H7 (cell line): ENCODE measurements around the gene FRY. TPM values are rescaled to one million over a fixed set of nuclear protein-coding genes. Genes with fewer than 3 reads are reported as not detected.

Source experiments
- DNase-seq: peaks from one replicate; pipeline ENCODE4 v3.0.0; 2012
- H3K27me3 ChIP-seq: 2 replicates; pipeline ENCODE4 v1.6.0; 2011; ENCODE audit warnings: mild to moderate bottlenecking, low read length; ENCODE audit not compliant: control insufficient read depth, insufficient read depth
- H3K36me3 ChIP-seq: replicated peaks from 2 replicates; pipeline ENCODE4 v1.5.1; 2011; ENCODE audit warnings: low read length; ENCODE audit not compliant: control insufficient read depth, insufficient read depth
- H3K4me3 ChIP-seq: 2 replicates; pipeline ENCODE4 v1.5.1; 2011; ENCODE audit warnings: low read depth, mild to moderate bottlenecking, control low read depth, low read length, moderate library complexity; ENCODE audit not compliant: insufficient read depth
- total RNA-seq: library from RNA; depleted of rRNA; stranded (reverse); fragments of >200 nt; shearing (Covaris generic); gene quantifications from 2 replicates; pipeline ENCODE4 v1.2.3, GENCODE V29; 2014

FRY gene
- total RNA-seq, 1 experiment from 2014 or later, result 0.35 TPM

DNA sequence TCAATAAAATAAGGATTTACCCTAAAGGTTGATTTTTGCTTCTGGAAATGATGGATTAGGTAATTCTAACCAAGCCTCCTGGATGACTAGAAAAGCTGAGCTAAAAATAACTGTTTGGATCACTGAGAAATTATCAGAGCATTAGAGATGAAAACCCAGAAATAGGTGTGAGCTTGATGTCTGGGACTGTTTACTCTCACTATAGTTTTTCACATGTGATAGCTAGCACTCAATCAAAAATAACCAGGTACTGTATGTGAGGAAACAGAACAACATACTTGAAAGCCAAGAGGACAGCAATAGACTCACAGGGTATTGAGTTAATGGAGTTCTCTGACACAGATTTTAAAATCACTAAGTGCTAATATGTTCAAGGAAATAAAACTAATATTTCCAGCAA is 274.1 kb downstream of the FRY start:
- no peaks in the 10 kb centered on the region for H3K36me3 ChIP-seq

DNA sequence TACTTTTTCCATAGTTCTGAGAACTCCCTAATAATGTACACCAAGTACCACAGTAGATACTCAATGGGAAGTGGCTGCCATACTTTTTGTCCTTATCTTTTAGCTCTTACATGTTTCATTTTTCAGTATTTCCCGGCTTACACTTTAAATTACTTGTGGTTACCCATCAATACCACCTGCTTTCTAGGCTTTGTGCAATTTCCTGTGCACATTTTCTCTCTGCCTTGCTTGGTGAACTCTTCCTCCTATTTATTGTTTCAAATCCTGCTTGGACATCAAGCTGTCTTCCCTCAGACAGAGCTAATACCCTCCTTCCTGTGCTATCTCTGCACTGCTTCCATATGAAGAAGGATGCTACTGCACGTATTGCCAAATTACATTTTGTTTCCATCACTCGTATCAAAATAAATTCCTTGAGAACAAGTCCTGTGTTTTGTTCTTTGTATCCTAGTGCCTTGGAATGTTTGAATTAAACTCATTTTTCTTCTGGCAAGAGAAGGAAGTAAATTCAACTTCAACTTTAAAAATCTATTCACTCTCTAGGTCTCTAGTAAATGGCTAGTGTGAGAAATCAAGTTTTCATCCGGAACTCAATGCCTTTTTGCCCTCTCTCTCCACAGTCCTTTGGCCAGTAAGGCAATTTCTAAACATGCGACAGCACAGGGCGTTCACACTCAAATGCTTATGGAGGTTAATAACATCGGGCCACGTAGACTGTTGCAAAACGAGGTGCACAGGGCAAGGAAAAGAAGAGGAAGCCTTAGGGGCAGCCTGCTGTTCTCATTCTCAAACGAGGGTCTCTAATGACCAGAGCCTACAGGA is 277.9 kb downstream of the FRY start:
- H3K27me3 ChIP-seq, result no peaks in the 10 kb centered on the region
- H3K36me3 ChIP-seq, result no peaks in the 10 kb centered on the region
- DNase-seq, result no peak
- H3K4me3 ChIP-seq, result no peak overlapping the region

More for the DNA sequence above, 274.1 kb downstream of the FRY start:
- no peak for DNase-seq
- Histone ChIP-seq H3K27me3 (no peaks in the 10 kb centered on the region), H3K4me3 (no peak overlapping the region)

DNA sequence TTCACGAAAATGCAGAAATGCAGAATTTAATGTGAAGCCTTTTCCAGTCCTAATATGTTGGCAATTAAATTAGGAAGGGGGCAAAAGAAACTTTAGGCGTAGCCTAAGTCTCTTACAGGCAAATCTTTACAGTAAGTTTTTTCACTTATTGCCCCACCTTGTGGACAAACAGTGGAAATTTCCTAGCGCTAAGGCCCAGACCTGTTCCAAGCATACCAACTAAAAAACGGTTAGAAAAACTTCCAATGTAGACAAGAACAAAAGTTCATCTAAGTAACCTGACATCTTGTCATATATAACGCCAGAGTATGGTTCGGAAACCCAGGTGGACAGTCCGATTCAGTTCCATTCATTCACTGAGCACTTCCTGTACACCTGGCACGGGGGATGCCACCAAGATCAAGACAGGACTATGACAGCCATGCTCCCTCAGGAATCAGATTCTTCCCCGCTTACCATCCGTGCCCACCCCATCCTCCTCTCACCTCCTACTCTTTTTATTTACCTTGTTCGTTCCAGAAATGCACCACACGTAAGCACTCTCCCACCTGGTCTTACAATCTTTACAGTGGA is 278.6 kb downstream of the FRY start:
- peak; percentile 55 for DNase-seq
- no peaks in the 10 kb centered on the region for H3K36me3 ChIP-seq
- H3K4me3 ChIP-seq, result no peak overlapping the region
- H3K27me3 ChIP-seq, result no peaks in the 10 kb centered on the region

DNA sequence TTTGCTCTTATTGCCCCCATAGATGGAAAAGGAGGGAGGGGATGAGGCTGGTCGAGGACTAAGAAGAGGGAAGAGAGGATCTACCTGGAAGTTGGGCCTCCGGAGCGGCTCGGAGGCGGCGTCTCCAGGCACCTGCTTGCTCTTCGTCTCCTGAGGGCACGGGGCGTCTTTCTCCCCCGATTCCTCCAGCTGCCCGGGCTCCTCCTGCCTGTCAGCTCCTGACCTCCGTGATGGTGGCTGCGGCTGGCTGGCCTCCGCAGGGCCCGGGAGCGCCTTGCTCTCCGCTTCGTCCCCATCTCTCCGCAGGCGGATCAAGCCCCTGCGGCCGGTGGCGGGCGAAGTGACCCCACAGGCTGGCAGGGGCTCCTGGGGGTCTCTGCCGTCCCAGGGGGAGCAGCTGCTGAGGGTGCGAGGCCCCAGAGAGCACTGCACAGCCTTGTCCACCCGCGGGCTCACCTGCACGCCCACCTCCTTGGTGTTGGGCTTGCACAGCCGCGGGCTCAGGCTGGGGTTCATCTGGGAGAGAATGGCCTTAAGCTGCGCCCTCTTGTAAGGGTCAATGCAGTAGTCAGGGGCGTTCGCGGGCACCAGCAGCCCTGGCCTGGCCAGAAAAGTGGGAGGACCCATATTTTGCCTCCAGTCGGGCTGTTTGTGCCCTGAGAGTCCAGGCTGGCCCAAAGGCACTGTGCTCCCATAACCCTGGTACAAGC is 279.8 kb downstream of the FRY start:
- no peak overlapping the region for H3K4me3 ChIP-seq
- no peaks in the 10 kb centered on the region for H3K36me3 ChIP-seq
- peak; percentile 34 for DNase-seq
- no peaks in the 10 kb centered on the region for H3K27me3 ChIP-seq

DNA sequence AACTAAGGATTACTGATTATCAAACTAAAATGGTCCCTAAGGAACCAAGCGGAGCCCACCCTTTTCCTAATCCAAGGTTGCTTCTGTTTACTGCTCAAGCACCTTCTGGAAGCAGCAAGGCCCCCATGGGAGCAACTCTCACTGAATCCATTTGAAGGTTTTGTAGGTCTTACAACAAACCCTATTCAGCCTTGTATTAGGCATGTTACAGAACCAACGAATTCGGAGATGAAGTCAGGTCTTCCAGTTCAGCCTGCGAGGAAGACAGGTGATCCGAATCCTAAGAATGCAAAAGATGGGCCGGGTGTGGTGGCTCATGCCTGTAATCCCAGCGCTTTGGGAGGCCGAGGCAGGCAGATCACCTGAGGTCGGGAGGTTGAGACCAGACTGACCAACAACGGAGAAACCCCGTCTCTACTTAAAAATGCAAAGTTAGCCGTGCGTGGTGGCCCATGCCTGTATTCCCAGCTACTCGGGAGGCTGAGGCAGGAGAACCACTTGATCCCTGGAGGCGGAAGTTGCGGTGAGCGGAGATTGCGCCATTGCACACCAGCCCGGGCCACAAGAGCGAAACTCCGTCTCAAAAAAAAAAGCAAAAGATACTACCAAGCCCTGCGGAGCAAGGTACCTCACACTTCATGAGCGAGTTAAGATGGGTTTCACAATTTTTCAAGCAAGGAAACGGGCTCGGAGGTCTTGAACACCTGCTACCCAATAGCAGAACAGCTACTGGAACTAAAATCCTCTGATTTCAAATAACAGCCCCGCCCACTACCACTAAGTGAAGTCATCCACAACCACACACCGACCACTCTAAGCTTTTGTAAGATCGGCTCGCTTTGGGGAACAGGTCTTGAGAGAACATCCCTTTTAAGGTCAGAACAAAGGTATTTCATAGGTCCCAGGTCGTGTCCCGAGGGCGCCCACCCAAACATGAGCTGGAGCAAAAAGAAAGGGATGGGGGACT is 283.0 kb downstream of the FRY start:
- H3K4me3 ChIP-seq, result peak overlapping the region; percentile 94
- peak; percentile 52 for DNase-seq
- no peaks in the 10 kb centered on the region; the same call in 1 of the 2 replicates for H3K36me3 ChIP-seq
- H3K27me3 ChIP-seq, result no peaks in the 10 kb centered on the region

DNA sequence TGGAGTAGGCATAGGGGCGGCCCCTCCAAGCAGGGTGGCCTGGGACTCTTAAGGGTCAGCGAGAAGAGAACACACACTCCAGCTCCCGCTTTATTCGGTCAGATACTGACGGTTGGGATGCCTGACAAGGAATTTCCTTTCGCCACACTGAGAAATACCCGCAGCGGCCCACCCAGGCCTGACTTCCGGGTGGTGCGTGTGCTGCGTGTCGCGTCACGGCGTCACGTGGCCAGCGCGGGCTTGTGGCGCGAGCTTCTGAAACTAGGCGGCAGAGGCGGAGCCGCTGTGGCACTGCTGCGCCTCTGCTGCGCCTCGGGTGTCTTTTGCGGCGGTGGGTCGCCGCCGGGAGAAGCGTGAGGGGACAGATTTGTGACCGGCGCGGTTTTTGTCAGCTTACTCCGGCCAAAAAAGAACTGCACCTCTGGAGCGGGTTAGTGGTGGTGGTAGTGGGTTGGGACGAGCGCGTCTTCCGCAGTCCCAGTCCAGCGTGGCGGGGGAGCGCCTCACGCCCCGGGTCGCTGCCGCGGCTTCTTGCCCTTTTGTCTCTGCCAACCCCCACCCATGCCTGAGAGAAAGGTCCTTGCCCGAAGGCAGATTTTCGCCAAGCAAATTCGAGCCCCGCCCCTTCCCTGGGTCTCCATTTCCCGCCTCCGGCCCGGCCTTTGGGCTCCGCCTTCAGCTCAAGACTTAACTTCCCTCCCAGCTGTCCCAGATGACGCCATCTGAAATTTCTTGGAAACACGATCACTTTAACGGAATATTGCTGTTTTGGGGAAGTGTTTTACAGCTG is 283.9 kb downstream of the FRY start, which contains the start of the genes BRCA2 and ZAR1L:
Gene BRCA2, plus strand, starts transcription at position 271 of the 790 bp plus-strand sequence. CDS start 953 bp downstream, outside the sequence.
Gene ZAR1L, minus strand, starts transcription at position 126 of the 790 bp plus-strand sequence. CDS start 3,438 bp downstream, outside the sequence.
- Histone ChIP-seq H3K36me3 (no peaks in the 10 kb centered on the region; the same call in 1 of the 2 replicates), H3K27me3 (no peaks in the 10 kb centered on the region), H3K4me3 (peak within 1 kb of the TSS; percentile 94)
- DNase-seq, result peak; percentile 83

DNA sequence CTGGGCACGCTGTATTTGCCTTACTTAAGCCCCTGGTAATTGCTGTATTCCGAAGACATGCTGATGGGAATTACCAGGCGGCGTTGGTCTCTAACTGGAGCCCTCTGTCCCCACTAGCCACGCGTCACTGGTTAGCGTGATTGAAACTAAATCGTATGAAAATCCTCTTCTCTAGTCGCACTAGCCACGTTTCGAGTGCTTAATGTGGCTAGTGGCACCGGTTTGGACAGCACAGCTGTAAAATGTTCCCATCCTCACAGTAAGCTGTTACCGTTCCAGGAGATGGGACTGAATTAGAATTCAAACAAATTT is 284.4 kb downstream of the FRY start:
- H3K4me3 ChIP-seq, result peak overlapping the region; percentile 94
- H3K36me3 ChIP-seq, result no peaks in the 10 kb centered on the region; the same call in 1 of the 2 replicates
- DNase-seq, result no peak
- H3K27me3 ChIP-seq, result no peaks in the 10 kb centered on the region

DNA sequence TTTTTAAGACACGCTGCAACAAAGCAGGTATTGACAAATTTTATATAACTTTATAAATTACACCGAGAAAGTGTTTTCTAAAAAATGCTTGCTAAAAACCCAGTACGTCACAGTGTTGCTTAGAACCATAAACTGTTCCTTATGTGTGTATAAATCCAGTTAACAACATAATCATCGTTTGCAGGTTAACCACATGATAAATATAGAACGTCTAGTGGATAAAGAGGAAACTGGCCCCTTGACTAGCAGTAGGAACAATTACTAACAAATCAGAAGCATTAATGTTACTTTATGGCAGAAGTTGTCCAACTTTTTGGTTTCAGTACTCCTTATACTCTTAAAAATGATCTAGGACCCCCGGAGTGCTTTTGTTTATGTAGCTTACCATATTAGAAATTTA is 284.9 kb downstream of the FRY start:
- no peaks in the 10 kb centered on the region for H3K27me3 ChIP-seq
- no peak overlapping the region; the same call in 1 of the 2 replicates for H3K4me3 ChIP-seq
- DNase-seq, result no peak
- no peaks in the 10 kb centered on the region; the same call in 1 of the 2 replicates for H3K36me3 ChIP-seq

DNA sequence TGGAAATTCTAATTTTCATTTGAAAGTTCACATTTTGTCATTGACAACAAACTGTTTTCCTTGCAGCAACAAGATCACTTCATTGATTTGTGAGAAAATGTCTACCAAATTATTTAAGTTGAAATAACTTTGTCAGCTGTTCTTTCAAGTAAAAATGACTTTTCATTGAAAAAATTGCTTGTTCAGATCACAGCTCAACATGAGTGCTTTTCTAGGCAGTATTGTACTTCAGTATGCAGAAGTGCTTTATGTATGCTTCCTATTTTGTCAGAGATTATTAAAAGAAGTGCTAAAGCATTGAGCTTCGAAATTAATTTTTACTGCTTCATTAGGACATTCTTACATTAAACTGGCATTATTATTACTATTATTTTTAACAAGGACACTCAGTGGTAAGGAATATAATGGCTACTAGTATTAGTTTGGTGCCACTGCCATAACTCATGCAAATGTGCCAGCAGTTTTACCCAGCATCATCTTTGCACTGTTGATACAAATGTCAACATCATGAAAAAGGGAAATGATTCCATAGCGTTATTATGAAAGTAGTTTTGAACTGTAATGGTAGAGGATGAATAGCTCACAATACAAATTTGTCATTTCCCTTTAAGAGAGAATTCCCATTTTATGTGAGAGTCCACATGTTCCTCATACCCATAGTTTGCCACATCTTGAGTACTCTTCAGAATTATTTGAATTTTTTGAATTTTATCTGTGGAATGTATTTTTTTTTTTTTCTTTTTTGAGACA is 286.3 kb downstream of the FRY start:
- H3K27me3 ChIP-seq, result no peaks in the 10 kb centered on the region
- no peaks in the 10 kb centered on the region; the same call in 1 of the 2 replicates for H3K36me3 ChIP-seq
- H3K4me3 ChIP-seq, result no peak overlapping the region
- DNase-seq, result no peak

DNA sequence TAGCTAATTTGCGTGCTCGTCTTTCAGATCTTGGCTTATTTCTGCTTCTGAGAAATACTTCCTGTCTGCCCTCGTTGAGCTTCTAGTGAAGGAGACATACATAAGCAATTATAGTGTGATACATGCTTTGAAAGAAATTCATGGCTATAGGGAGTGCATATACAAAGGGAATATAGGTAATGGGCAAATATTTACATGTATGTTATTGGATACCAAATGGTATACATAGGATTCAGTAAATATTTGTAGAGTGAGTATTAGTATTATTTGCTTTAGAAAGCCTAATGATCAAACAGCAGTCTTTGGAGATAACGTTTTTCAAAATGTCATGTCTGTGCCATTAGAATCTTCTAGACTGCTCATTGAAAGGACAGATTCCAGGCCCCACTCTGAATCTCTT is 289.0 kb downstream of the FRY start:
- no peak overlapping the region for H3K4me3 ChIP-seq
- no peaks in the 10 kb centered on the region for H3K27me3 ChIP-seq

DNA sequence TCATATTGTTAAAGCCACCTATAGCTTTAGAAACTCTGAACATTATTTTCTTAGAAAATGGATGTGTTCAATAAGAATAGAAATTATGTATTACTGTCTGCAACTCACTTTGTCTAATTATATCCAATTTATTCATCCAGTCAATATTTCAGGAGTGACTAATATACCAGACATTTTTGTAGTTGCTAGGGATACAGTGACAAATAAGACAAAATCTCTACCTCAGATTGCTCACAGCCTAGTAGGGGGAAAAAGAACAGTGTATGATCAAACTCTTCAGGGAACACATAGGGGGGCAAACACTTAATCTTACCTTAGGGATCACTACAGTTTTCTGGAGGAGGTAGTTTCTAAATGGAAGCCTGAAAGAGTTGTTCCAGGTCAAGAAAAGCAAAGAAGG is 292.3 kb downstream of the FRY start:
- no peaks in the 10 kb centered on the region; the same call in none of the 2 replicates for H3K36me3 ChIP-seq
- H3K27me3 ChIP-seq, result no peaks in the 10 kb centered on the region
- no peak for DNase-seq
- H3K4me3 ChIP-seq, result no peak overlapping the region

More for the DNA sequence above, 289.0 kb downstream of the FRY start:
- no peak for DNase-seq
- H3K36me3 ChIP-seq, result no peaks in the 10 kb centered on the region; the same call in 1 of the 2 replicates

DNA sequence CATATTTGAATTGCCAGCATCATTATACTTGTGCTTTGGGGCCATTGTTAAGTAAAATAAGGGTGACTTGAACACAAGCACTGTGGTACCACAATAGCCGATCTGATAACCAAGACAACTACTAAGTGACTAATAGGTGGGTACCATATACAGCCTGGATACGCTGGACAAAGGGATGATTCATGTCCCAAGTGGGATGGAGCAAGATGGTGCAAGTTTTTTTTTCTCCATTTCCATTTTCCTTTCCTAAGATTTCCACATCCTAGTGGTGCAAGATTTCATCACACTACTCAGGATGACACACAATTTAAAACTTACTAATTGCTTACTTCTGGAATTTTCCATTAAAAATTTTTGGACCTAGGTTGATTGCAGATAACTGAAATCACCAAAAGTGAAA is 298.9 kb downstream of the FRY start:
- H3K4me3 ChIP-seq, result no peak overlapping the region
- no peaks in the 10 kb centered on the region for H3K27me3 ChIP-seq
- DNase-seq, result no peak
- H3K36me3 ChIP-seq, result peaks cover 2% of the 10 kb centered on the region

DNA sequence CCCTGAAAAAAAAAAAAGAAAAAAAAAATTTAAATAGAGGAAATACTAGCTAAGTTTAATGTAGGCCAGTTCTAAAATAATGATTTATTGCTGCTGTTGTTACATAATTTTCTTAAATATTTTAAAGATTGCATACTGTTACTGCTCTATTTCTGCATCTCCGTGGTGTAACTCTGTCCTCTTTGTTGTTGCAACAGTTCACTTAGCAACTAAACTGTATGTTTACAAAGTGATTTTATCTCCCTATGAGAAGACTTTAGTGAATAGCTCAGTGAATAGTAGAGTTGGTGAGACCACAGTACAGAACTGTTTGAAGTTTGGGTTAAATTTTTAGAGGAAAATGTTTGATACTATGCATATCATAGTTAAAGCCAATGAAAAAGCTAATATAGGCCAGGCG is 303.1 kb downstream of the FRY start:
- Histone ChIP-seq H3K27me3 (no peaks in the 10 kb centered on the region), H3K36me3 (peaks cover 2% of the 10 kb centered on the region), H3K4me3 (no peak overlapping the region)
- DNase-seq, result no peak
